Measurements from ENCODE around the gene SPACA9.

The SPACA9 gene

DNA sequence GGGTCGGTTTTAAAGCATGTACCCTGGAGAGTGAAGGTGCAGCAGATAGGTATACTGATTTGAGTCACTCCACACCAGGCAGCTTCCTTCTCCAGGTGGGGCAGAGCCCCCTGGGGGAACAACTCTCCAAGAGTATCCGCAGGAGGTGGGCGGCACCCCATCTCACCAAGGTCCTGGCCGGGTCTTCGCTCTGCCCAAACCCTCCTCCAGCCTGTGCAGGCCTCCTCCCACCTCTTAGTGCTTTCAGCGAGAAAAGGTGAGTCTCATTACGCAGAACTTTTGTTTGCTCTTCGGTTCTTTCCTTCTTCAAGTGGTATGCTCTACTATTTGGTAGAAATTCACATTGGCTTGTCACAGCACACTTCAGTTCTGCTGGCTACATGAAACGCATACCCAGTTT lies 13.7 kb downstream of the SPACA9 start:
- DNase-seq (ENCODE audit: low read depth in 2 of 3, low spot score in 1 of 3): no peak

DNA sequence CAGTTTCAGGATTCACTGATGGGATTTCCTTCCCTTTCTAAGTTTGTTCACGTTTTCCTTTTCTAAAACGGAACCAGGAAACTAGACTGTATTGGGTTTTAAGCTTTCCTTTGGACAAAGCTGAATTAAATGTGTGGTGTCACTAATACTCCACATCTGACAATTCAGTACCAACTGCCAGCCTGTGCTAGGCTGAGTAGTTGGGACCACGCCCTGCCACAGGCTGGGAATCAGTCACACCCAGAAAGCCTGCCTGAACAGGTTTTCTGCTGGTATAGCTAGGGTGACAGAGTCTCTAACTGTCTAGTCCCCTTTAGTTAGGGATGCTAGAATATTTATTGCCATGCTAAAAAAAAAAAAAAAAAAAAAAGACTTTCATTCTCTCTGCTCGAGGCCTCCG lies 15.6 kb downstream of the SPACA9 start:
- no peak for DNase-seq (ENCODE audit: low read depth in 2 of 3, low spot score in 1 of 3)

DNA sequence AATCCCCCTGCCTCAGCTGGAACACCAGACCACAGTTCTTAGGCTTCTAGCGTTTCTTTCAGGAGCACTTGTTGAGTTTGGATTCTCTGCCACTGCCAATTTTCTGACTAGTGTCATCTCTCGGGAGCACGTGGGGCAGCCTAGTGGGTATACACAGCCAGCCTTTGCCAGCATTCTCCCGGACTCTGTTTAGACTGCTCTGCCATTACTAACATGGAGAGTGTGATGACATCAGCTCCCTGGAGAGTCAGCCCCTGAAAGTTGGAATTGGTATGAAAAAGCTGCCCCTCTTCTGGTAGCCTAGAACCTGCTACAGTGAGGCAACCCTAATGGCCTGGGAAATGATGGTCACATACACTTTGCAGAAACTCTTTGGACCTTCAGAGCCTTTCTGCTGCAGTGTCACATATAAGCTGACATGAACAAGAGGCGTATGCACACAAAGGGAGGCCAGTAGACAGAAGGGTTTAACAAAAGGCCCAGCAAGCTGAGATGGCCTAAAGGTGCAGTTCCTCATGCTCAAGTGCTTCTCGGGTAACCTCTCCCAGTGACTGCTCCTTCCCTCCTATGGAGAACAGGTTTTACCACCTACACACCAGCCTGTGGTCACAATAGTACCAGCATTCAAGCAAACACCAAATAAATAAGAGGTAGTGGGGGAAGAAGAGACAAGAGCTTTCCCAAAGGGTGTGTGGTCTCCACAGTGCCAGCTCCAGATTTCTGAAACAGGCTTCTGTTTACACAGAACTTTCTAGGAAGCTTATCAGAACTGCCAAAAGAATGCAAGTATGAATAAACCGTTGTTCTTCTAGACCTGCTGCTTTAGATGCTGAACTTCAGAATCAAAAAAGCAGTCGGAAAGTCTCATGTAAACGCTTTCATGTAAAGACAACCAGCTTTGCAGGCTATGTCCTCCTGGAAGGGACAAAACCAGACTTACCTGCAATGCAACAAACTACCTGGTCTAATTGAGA lies 16.5 kb downstream of the SPACA9 start:
- no peak for DNase-seq (ENCODE audit: low read depth in 2 of 3, low spot score in 1 of 3)

DNA sequence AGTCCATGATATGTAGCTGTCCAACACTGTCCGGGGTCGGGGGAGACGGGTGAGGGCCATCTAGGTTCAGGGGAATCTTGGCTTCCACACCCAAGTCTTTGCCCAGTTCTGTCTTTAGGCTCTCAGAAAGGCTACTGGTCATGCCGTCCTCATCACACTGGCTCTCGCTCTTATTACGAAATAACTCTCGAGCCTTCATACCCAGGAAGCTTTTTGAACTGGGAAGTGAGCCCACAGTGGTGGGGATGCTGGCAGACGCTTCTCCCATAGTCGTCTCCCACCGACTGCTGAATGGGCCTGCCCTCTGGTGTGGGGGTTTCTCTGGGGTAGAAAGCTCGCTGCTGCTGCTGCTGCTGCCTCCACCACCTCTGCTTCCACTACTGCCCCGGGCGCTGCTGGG lies 17.6 kb downstream of the SPACA9 start:
- no peak for DNase-seq (ENCODE audit: low read depth in 2 of 3, low spot score in 1 of 3)

DNA sequence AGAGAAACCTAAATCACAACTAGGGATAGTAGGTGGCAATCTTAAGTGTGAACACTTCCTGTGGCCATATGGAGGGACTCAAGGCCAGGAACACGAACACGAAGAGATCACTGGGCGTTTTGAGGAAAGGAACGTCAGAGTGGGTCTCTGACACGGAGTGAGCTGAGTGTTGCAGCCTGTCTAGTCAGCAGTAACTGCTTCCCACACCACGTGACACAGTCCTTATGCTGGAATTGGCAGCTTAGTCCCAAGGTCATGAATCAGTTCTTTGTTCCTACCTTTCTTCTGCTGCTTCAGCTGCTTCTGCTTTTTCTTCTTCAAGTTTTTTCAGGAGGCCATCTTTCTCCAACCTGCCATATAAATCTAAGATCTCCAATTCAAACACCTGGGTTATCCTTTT lies 18.2 kb downstream of the SPACA9 start:
- DNase-seq (ENCODE audit: low read depth in 2 of 3, low spot score in 1 of 3): no peak

DNA sequence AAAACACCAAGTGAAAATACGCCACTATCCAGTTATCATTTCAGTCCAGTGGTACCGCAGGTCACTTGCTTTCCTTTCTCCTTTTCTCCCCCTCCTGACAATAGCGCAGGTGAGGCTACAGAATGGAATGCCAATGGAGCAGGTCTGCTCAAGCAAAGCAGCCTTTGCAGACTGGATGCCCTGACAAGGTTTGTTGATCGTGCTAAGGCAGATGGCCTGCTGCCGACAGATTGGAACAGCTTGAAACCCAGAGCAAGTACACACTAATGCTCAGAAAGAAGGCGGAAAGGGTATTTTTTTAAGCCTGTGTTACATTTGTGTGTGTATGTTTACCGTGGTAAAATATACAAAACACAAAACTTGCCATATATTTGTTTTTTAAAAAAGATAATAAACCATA lies 19.4 kb downstream of the SPACA9 start:
- no peak for DNase-seq (ENCODE audit: low read depth in 2 of 3, low spot score in 1 of 3)

DNA sequence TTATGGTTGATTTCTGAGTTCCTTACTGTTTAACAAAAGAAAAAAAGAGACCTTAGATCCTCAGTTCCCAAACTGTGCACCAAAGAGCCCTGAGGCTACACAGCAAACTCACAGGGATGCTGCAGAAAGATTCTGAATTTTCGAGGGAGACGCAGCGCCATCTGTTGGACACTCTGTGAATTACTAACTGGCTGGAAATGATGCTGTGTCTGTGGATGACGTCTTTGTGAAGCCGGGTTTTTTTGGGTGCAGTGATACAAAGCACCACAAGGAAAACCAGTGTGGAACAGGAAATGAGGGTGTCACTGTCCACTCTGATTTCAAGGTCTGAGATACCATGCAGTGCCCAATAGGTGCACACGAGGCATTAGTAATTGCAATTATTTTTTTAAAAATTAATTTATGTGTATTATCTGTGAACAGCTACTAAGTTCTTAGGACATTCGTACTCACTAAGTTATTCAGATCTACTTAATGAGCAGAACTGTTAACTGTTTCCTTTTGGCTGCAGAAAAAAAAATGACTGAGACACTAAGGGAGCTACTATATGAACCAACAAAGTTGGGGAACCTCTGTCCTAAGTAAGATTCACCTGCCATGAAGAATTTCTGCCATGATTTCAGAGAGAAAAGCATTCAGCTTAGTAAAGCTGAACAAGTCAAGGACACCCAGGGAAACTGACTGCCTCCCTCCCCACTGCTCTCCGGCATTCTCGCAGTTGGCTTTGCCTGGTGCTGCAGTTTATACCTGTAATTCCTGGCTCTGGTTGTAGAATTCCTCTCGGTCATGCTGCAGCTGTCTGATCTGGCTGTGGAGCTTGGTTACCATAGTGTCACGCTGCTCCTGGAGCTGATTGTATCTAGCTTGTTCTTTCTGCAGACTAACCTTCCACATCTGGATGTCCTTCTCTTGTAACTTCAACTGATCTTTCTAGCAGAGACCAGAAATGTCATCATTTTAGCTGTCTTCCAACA lies 23.4 kb downstream of the SPACA9 start:
- peak; percentile 61 to 86 (median 72) for DNase-seq (ENCODE audit: low read depth in 2 of 3, low spot score in 1 of 3)

DNA sequence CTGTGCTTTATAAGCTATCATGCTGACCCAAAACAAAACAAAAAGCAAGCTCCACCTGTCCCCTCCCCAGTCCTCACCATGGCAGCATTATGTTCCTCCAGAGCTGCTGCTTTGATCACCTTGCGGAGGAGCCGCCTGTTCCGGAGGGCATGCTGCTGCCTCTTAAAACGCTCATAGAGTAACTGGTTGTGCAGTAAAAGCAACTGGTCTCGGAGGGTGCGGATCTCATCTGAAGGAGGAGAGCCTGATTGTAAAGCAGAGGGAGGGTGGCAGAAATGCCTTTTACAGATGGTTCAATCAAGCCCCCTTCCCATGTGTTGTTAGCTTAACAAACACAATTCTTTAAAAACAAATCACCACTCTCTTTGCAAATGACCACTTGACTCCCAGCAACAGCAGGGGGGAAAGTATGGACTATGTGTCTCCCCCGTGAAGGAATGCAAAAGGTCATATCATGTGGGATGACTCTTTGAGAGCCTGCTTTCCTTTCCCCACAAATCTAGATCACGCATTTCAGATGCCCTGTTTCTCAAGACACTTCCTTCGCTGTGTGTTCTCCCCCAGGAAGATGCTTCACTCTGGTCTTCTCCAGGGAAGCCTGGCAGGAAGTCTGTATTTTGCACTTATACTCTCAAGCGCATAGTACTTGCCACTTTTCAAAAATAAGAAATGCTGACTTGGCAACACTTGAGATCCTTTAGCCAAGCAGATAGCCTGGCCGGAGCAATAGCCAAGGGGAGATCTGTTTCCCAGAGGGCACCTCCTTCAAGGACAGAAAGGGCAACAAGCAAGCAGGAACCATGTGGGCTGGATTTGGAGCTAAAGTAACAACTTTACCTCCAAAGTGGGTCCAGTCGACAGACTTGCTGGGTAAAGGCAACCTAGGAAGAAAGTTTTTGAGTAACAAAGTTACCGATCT lies 25.1 kb downstream of the SPACA9 start:
- no peak for DNase-seq (ENCODE audit: low read depth in 2 of 3, low spot score in 1 of 3)

DNA sequence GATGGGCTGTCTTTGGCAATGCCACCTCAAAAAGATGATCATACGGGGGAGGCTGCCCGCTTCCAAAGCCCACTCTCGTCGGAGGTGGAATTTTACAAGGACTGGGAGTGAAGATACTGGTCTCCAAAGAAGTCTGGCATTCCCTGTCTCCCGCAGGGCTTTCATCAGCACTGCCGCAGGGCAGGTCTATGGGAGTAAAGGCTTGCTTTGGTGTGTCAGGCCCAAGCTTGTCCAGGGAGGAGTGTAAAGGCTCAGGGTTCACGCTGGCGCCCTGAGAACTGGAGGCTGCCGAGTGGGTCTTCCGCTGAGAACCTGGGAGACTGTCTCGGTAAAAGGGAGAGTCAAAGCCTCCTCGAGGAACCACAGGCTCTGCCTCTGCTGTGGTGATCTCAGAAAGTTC lies 27.0 kb downstream of the SPACA9 start:
- DNase-seq (ENCODE audit: low read depth in 2 of 3, low spot score in 1 of 3): no peak

DNA sequence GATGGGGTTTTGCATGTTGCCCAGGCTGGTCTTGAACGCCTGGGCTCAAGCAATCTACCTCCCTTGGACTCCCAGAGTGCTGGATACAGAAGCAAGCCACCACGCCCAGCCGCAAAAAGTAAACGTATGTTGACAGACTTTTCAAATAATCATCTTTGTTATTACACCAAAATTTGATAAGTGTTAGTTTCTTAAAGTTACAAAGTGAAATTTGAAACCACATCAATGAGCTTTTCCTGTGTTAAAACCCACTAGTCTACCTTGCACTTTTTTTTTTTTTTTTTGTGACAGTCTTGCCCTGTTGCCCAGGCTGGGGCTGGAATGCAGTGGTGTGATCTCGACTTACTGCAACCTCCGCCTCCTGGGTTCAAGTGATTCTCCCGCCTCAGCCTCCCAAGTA lies 29.9 kb downstream of the SPACA9 start:
- DNase-seq (ENCODE audit: low read depth in 2 of 3, low spot score in 1 of 3): no peak

DNA sequence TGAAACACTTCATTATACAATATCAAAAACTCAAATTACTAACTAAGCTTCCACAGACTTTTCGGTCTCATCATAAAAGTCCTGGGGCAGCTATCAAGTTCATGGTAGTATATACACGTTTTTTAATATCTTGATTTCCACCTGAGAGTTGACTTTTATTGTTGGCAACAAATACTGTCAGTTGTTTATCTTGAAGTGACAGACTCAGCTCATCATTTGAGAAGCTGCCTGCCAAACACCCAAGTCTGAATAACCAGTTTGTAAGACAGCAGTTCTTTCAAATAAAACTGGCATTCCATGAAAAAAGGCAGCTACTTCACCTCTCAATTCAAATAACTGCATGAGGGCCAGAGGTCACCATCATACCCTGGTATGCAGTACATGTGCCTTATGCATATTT lies 30.6 kb downstream of the SPACA9 start:
- no peak for DNase-seq (ENCODE audit: low read depth in 2 of 3, low spot score in 1 of 3)

DNA sequence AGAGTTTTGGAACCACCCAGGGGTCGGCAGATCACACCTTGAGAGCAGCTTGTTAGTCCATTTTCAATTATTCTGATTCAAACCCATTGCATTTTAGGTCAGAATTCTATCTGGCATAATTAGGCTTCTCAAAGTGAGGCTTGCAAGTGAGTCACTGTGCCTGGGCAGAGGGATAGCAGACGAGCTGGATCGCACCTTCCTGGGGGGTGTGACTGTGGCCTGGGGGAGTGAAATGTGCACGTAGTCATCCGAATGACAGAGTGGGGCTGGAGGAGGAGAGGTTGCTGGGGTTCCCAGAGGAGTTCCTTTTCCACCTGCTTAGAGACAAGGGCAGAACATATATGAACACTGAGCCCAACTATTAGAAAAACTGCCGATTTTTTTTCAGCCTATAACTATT lies 31.7 kb downstream of the SPACA9 start:
- DNase-seq (ENCODE audit: low read depth in 2 of 3, low spot score in 1 of 3): no peak

DNA sequence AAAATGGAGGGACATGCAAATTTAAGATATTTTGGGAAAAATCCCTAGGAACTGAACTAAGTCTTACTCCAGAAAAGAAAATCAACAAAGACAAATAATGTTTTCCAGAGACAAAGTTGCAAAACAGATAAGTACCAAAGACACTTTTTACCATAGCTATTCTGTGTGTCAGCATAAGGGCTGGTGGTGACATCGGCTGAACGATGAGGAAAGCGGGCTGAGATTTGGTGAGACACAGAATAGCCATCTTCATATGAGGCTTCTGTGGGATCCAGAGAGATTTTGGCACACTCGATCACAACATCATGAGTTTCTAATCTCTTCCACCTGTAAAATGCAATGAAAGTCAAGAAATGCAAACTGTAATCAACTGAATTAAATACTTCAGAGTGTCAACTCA lies 33.4 kb downstream of the SPACA9 start:
- no peak for DNase-seq (ENCODE audit: low read depth in 2 of 3, low spot score in 1 of 3)

DNA sequence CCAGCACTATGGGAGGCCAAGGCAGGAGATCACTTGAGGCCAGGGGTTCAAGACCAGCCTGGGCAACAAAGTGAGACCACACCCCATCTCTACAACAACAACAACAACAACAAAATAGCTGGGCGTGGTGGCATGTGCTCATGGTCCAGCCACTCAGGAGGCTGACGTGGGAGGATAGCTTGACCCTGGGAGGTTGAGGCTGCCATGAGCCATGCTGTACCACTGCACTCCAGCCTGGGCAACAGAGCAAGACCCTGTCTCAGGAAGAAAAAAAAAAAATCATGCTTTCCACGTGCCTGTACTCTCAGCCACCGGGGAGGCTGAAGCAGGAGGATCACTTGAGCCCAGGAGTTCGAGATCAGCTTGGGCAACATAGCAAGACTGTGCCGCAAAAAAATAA lies 36.2 kb downstream of the SPACA9 start:
- DNase-seq (ENCODE audit: low read depth in 2 of 3, low spot score in 1 of 3): no peak

DNA sequence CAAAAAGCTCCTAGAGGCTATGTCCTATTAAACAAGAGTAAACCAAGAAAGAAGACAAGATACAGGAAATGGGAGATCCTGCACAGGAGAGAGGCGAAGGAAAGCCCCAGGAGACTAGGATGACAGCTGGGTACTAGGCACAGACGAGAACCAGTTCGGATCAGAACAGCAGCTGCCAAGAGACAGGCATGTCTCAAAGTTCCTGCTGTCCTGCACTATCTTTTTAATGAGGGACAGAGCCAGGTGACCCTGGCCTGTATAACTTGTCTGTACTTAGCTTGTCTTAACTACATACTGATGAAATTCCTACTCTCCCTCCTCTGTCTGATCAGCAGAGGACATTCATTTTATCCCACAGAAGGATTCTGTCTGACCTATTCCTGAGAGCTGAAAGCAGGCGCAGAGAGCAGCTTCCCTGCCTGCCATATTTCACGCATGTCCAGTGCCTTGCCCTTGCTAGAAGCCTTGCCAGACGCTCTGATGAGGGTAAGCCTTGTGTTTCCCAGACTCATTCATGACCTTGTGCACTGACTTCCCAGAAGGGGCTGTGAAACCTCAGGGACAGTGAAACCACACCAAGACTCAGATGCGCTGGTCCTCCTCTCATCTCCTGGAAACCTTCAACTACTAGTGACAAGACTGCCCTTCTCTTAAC lies 41.0 kb downstream of the SPACA9 start:
- no peak for DNase-seq (ENCODE audit: low read depth in 2 of 3, low spot score in 1 of 3)

DNA sequence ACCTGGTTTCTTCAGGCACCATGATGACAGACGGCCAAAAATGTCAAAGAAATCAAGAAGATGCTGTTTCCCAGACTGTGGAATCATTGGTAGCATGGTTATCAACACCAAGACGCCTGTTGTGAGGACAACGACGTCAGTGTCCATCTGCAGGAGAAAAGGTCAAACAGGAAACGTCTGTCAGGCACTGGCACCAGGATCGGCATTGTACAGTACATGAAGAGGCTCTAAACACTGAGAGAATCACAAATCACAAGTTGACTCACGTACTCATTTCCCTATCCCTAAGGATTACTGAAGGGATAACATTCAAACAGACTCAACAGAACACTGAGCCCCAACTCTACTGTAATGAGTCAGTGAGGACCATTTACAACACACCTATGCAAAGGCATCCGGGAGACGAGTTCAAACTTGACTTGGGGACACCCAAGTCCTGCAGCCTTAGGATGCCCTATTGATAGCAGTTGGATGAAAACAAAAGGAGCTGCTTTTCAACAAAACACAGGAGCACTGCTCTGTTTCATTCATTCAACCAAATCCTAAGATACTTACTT lies 44.7 kb downstream of the SPACA9 start:
- no peak for DNase-seq (ENCODE audit: low read depth in 2 of 3, low spot score in 1 of 3)

DNA sequence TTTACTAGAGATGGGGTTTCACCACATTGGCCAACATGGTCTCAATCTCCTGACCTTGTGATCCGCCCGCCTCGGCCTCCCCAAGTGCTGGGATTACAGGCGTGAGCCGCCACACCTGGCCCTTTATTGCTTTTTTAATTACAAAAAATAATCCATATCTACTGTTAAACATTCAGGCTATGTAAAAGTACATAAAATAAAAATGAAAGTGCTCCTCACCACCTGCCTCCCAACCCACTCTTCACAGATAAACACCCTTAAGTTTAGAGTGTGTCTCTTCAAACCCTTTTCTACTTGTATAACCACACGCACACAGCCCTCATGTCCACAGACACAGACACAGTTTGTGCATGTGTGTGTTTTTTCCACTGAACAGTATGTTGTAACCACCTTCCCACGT lies 49.0 kb downstream of the SPACA9 start:
- no peak for DNase-seq (ENCODE audit: low read depth in 2 of 3, low spot score in 1 of 3)

DNA sequence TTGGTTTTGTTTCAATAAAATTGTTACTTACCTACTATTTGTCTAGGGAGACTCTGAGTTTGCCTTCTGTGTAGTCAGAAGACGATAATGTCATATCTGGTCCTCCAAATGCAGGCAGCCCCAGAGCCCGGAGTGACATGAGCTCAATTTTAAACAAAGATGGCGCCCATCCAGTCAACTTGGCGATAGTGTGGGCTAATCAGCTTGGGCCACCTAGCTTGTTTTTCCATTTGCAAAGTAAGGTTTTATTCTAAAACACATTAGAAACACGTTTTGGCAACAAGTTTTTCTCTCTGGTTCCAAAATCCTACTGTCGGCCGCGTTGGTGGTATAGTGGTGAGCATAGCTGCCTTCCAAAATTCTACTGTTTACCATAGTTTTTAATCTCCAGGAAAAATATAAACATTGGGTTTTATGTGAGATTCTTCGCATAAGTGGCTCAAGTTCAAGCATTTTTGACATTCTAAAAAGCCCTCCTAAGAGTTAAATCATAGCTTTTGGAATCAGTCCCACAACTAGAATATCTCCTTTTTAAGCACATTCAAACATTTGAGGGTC lies 52.6 kb downstream of the SPACA9 start:
- no peak for DNase-seq (ENCODE audit: low read depth in 2 of 3, low spot score in 1 of 3)

DNA sequence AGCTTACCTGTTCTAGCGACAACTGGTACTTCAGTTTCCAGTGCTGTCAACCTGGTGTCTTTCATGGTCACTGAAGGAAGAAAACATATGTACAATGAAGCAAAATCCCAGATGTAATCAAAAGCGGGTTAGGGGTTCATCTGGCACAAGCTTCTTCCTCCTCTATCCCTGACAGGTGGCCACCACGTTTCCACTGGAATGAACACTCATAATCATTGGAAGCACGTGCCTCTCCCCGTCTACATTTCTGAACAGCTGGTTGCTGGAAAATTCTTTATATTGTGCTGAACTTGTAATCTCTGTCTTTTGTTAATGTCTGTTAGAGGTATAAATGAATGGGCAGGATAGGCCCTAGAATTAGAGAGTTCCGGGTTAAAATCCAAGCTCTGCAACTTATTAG lies 56.3 kb downstream of the SPACA9 start:
- no peak for DNase-seq (ENCODE audit: low read depth in 2 of 3, low spot score in 1 of 3)

DNA sequence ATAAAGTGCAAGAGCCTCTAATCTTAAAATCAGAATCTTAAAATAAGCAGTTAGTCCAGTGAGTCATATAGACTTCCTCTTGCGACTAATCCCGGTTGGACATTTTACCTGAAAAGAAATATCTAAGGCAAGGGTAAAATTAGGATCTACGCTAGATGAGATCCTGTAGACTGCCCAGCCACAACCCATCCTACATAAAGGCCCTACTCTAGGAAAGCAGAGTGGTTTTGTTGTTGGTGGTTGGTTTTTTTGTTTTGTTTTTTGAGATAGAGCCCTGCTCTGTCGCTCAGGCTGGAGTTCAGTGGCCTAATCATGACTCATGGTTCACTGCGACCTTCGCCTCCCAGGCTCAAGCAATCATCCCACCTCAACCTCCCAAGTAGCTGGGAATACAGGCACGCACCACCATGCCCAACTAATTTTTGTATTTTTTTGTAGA lies 58.8 kb downstream of the SPACA9 start:
- DNase-seq (ENCODE audit: low read depth in 2 of 3, low spot score in 1 of 3): no peak

Measured in stimulated activated CD4-positive, alpha-beta T cell treated with anti-CD3 and anti-CD28 coated beads, Interleukin-12 subunit alpha, Interleukin-12 subunit beta, amount 100 ng/mL, for 48 hours (primary cell).